GM12864 (cell line): ENCODE measurements around the gene TMBIM6.
A peak's percentile ranks its signal among the peaks of the same experiment; 100 is the strongest.

Experiments
- DNase-seq: peaks from one replicate; pipeline ENCODE4 v3.0.0-alpha.2; 2011; ENCODE audit warnings: low read depth
- H3K4me3 ChIP-seq: 2 replicates; pipeline ENCODE4 v1.5.1; 2011; ENCODE audit warnings: mild to moderate bottlenecking, low read depth, low read length, control low read depth
- TF ChIP-seq, protein P1 (sequence below): IDR thresholded peaks from 2 replicates; pipeline ENCODE4 v1.5.1; 2011; ENCODE audit warnings: low read depth, mild to moderate bottlenecking, moderate library complexity, low read length, control low read depth, inconsistent platforms; ENCODE audit errors: missing control alignments

Gene TMBIM6, protein sequence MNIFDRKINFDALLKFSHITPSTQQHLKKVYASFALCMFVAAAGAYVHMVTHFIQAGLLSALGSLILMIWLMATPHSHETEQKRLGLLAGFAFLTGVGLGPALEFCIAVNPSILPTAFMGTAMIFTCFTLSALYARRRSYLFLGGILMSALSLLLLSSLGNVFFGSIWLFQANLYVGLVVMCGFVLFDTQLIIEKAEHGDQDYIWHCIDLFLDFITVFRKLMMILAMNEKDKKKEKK

DNA sequence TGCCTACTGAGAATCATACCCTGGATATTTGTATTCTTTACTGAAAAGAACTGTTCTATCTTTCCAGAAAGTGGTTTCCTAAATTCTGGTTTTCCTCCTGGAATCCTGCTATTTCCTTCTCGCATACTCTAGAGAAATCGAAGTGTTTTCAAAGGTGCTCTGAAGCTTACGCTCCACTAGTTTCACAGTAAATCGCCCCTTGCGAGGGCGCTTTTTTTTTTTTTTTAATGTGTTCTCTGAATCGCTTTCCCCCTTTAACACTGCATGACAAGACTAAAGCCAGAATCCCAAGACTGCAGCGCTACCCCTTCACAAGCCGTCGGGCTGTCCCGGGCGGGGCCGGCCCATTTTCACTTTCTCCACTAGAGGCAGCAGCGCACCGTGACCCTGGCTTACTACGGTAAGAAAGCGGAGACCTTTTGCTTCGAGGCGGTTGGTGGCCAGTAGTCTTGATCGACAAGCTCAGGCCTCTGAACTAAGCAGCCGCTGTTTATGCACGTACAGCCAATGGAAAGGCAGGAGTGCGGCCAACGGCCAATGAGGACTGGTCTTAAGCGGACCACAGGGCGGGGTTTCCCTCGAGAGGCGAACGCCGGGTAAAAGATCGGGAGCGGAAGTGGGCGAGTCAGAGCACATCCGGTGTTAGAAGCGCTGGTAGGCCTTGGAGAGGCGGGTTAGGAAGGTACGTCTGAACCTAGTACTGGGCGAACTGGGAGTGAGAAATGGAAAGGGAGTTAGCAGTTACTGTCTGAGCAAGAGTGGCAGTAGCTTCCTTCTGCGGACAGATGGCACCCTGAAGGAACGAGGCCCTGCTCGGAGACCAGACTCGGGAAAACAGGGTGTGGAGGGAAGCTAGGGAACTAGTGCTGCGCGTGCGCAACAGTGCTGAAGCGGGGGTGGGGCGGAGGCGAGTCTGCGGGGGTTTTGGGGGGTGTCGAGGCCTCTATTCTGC, at the start of gene TMBIM6:
Gene TMBIM6, plus strand, starts transcription at position 628 of the 952 bp plus-strand sequence. CDS start 10,937 bp downstream, outside the sequence.
- H3K4me3 ChIP-seq = peak within 1 kb of the TSS; percentile 67
- DNase-seq = peak; percentile 100
- TF ChIP-seq, protein P1, sequence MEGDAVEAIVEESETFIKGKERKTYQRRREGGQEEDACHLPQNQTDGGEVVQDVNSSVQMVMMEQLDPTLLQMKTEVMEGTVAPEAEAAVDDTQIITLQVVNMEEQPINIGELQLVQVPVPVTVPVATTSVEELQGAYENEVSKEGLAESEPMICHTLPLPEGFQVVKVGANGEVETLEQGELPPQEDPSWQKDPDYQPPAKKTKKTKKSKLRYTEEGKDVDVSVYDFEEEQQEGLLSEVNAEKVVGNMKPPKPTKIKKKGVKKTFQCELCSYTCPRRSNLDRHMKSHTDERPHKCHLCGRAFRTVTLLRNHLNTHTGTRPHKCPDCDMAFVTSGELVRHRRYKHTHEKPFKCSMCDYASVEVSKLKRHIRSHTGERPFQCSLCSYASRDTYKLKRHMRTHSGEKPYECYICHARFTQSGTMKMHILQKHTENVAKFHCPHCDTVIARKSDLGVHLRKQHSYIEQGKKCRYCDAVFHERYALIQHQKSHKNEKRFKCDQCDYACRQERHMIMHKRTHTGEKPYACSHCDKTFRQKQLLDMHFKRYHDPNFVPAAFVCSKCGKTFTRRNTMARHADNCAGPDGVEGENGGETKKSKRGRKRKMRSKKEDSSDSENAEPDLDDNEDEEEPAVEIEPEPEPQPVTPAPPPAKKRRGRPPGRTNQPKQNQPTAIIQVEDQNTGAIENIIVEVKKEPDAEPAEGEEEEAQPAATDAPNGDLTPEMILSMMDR = peak; percentile 86

DNA sequence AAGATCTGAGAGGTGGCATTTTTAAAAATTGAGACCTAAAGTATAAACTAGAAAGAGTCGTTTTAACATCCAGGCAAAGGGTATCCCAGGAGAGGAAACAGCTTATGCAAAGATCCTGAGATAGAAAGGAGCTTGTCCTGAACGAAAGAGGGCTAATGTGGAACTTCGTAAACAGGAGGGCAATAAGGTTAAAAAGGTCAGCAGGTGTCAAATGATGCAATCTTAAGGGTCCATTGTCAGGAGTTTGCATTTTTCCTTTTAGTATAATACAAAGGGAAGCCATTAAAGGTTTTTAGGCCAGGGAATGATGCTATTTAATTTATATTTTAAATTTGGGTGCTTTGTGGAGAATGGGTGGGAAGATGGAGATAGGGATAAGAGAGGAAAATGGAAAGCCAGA, 48.5 kb upstream of the TMBIM6 start:
- TF ChIP-seq, protein P1 = no peak
- no peak for DNase-seq
- H3K4me3 ChIP-seq = no peak overlapping the region

DNA sequence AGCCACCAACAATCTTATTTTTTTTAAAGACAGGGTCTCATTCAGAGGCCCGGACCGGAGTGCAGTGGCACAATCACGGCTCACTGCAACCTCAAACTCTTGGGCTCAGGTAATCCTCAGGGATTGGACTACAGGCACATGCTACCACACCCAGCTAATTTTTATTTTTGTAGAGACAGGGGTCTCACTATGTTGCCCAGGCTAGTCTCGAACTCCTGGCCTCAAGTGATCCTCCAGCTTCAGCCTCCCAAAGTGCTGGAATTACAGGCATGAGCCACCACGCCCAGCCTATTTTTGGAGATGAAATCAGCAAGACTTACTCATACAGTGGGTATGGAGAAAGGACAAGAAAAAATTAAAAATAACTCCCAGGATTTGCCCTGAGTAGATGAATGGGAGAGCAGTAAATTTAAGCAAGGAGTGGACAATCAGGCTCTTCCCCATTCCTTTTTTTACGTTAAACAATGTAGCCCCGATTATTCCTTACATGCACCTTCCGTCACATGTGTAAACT, 47.4 kb upstream of the TMBIM6 start:
- TF ChIP-seq, protein P1 = no peak
- H3K4me3 ChIP-seq = no peak overlapping the region
- DNase-seq = no peak

DNA sequence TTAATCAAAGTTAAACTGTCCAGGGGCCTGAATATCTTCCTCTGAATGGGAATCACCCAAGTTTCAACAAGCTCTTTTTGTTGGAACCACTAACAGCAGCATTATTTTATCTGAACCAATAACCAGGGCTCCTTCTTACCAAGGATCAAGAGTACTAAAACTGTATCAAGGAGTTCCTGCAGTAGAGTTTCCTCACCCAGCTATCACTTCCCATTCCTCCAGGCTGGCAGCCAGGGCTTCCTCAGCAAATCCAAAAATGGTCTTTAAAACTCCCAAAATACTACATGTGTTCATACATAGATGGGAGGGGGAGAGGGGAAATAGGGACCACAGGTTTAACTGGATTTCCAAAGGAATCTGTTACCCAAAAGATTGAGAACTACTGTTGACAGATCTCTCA, 44.6 kb upstream of the TMBIM6 start:
- no peak for DNase-seq
- TF ChIP-seq, protein P1 = no peak
- H3K4me3 ChIP-seq = no peak overlapping the region

DNA sequence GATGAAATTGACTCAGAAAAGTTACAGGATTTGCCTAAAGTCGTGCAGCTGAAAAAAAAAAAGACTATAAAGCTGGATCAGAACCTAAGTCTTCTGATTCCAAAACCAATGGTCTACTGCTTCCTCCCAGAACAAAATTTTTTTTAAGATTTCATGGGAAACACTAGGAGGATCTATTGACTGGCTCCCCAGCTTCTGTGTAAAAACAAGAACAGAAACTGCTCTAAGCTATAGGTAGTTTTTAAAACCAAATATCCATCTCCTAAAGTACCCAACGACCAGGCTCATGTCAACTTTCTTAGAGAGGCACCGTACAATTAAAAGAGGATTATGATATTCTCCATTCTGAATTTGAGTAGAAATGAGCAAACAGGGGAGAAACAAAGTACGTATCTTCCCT, 43.5 kb upstream of the TMBIM6 start:
- no peak overlapping the region for H3K4me3 ChIP-seq

More for the DNA sequence above, 43.5 kb upstream of the TMBIM6 start:
- TF ChIP-seq, protein P1 = no peak
- DNase-seq = no peak
